ENCODE measurements around the gene SLC9B1.

SLC9B1 gene

DNA sequence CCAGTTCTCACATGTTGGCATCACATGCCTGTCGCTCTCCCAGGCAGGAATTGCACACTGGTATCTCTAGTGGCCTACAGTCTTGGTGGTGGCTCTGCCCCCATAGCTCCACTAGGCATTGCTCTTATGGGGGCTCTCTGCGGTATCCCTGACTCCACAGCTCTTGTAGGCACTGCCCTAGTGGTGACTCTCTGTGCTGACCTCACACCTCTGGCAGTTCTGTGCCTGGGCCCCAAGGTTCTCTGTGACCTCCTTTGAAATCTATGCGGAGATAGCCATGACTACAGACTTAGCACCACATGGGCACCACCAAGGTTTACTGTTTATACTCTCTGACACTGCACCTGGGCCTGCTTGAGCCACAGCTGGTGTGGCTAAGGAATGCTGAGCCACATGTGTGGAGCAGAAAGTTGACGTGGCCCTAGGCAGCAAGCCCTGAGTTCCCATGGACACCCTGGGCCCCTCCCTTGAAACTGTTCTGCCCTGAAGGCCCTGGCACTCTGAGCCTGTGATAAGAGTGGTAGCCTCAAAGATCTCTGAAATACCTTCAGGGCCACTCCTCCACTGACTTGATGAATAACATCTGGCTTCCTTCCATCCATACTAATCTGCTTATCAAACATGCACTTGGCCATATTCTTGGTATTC, 8.0 kb downstream of the SLC9B1 start:
- no peak overlapping the region for H3K4me3 ChIP-seq (ENCODE audit: low read length)
- H3K9me2 ChIP-seq (replicated peaks; ENCODE audit: control insufficient read depth, low read length): no peaks in the 10 kb centered on the region
- H3F3A ChIP-seq (ENCODE audit: control insufficient read depth, insufficient read depth): no peaks in the 10 kb centered on the region
- no peaks in the 10 kb centered on the region for H4K20me1 ChIP-seq (ENCODE audit: control insufficient read depth, insufficient read depth, low read depth, low read length)
- no peaks in the 10 kb centered on the region for H3K4me1 ChIP-seq (ENCODE audit: control insufficient read depth, low read length)
- no peaks in the 10 kb centered on the region for H3K79me2 ChIP-seq (ENCODE audit: control insufficient read depth, low read length)
- no peak overlapping the region for H3K27ac ChIP-seq (ENCODE audit: low read depth, low read length)
- no peaks in the 10 kb centered on the region for H3K9me3 ChIP-seq (ENCODE audit: control insufficient read depth, insufficient read depth, low read length)
- TF ChIP-seq CTCF (IDR thresholded peaks at IDR 0.05; ENCODE audit: low read depth, low read length, poor library complexity, severe bottlenecking): no peak
- TF ChIP-seq EZH2phosphoT487 (IDR thresholded peaks at IDR 0.05; ENCODE audit: borderline replicate concordance, low read length): no peak
- peaks cover 2% of the 10 kb centered on the region; the same call in 1 of the 2 replicates for H3K27me3 ChIP-seq (ENCODE audit: control insufficient read depth, low read length)
- H3K4me2 ChIP-seq (ENCODE audit: low read length): no peak overlapping the region
- no peaks in the 10 kb centered on the region for H3K36me3 ChIP-seq (ENCODE audit: control insufficient read depth, low read length)

DNA sequence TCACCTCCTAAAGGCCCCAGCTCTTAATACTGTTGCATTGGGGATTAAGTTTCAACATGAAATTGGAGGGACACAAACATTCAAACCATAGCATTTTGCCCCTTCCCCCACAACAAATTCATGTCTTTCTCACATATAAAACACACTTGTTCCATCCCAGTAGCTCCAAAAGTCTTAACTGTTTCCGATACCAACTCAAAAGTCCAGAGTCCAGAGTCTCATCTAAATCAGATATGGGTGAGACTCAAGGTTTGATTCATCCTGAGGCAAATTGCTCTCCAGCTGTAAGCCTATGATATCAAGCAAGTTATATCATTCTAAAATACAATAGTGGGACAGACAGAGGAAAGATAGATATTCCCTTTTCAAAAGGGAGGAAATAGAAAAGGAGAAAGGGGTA, 8.7 kb downstream of the SLC9B1 start:
- Histone ChIP-seq H3K4me3 (ENCODE audit: low read length) (no peak overlapping the region), H3F3A (ENCODE audit: control insufficient read depth, insufficient read depth) (no peaks in the 10 kb centered on the region), H3K27me3 (ENCODE audit: control insufficient read depth, low read length) (peaks cover 3% of the 10 kb centered on the region; the same call in 1 of the 2 replicates), H3K9me3 (ENCODE audit: control insufficient read depth, insufficient read depth, low read length) (no peaks in the 10 kb centered on the region), H3K9me2 (replicated peaks; ENCODE audit: control insufficient read depth, low read length) (no peaks in the 10 kb centered on the region), H3K4me2 (ENCODE audit: low read length) (no peak overlapping the region), H3K36me3 (ENCODE audit: control insufficient read depth, low read length) (no peaks in the 10 kb centered on the region), H3K27ac (ENCODE audit: low read depth, low read length) (no peak overlapping the region), H3K4me1 (ENCODE audit: control insufficient read depth, low read length) (no peaks in the 10 kb centered on the region), H4K20me1 (ENCODE audit: control insufficient read depth, insufficient read depth, low read depth, low read length) (no peaks in the 10 kb centered on the region), H3K79me2 (ENCODE audit: control insufficient read depth, low read length) (no peaks in the 10 kb centered on the region)
- TF ChIP-seq CTCF (IDR thresholded peaks at IDR 0.05; ENCODE audit: low read depth, low read length, poor library complexity, severe bottlenecking): no peak
- no peak for TF ChIP-seq EZH2phosphoT487 (IDR thresholded peaks at IDR 0.05; ENCODE audit: borderline replicate concordance, low read length)

DNA sequence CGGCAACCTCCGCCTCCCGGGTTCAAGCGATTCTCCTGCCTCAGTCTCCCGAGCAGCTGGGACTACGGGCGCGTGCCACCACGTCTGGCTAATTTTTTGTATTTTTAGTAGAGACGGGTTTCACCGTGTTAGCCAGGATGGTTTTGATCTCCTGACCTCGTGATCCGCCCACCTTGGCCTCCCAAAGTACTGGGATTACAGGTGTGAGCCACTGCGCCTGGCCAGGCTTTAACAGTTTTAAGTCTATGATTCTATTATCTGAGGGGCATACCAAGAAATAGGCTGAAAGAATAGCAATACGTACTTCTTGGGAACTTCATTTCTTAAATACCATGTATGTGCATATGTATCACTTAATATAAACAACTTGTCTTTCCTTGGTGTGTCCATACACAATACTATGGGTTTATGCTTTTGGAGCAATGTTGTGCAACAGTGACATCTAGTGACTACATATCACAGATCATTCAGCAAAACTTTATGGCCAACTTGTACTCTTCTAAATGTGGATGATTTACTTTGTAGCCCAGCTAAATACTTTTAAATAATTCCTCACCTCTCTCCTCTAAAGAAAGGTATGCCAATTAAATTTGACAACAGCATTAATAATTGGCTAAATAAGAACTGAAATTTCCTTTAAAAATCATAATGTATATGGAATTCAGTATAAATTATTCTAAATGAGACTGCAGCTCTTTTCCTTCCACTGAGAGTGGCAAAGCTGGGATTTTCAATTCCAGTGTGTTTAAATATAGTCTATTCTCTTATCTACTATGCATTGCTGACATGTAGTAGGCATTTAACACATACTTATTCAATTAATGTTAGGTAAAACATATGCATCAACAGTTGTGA, 10.4 kb downstream of the SLC9B1 start:
- no peaks in the 10 kb centered on the region for H3K36me3 ChIP-seq (ENCODE audit: control insufficient read depth, low read length)
- H3F3A ChIP-seq (ENCODE audit: control insufficient read depth, insufficient read depth): no peaks in the 10 kb centered on the region
- H3K27me3 ChIP-seq (ENCODE audit: control insufficient read depth, low read length): peaks cover 3% of the 10 kb centered on the region; the same call in 1 of the 2 replicates
- no peaks in the 10 kb centered on the region for H4K20me1 ChIP-seq (ENCODE audit: control insufficient read depth, insufficient read depth, low read depth, low read length)
- no peaks in the 10 kb centered on the region for H3K4me1 ChIP-seq (ENCODE audit: control insufficient read depth, low read length)
- H3K9me2 ChIP-seq (replicated peaks; ENCODE audit: control insufficient read depth, low read length): no peaks in the 10 kb centered on the region
- H3K4me2 ChIP-seq (ENCODE audit: low read length): no peak overlapping the region
- no peak overlapping the region for H3K27ac ChIP-seq (ENCODE audit: low read depth, low read length)
- no peak for TF ChIP-seq EZH2phosphoT487 (IDR thresholded peaks at IDR 0.05; ENCODE audit: borderline replicate concordance, low read length)
- TF ChIP-seq CTCF (IDR thresholded peaks at IDR 0.05; ENCODE audit: low read depth, low read length, poor library complexity, severe bottlenecking): peak; percentile 71
- no peaks in the 10 kb centered on the region for H3K9me3 ChIP-seq (ENCODE audit: control insufficient read depth, insufficient read depth, low read length)
- no peaks in the 10 kb centered on the region for H3K79me2 ChIP-seq (ENCODE audit: control insufficient read depth, low read length)
- no peak overlapping the region for H3K4me3 ChIP-seq (ENCODE audit: low read length)
